DOHH2 (cell line): ENCODE data around the gene METTL14.

Source experiments
- H3F3A ChIP-seq: fragments of 200-600 bp; sonication (generic), shearing (Covaris generic); 2 replicates; pipeline ENCODE4 v1.6.0; 2016; ENCODE audit warnings: antibody characterized with exemption, mild to moderate bottlenecking; ENCODE audit not compliant: control insufficient read depth, insufficient read depth
- H3K27ac ChIP-seq: fragments of 200-600 bp; sonication (generic); 2 replicates; pipeline ENCODE4 v1.5.1; 2014; ENCODE audit warnings: low read depth, mild to moderate bottlenecking, low read length, moderate library complexity
- H3K27me3 ChIP-seq: fragments of 200-600 bp; sonication (generic); 2 replicates; pipeline ENCODE4 v1.6.1; 2014; ENCODE audit warnings: mild to moderate bottlenecking, low read length, mixed read lengths; ENCODE audit not compliant: control insufficient read depth
- H3K36me3 ChIP-seq: fragments of 200-600 bp; sonication (generic); 2 replicates; pipeline ENCODE4 v1.6.1; 2014; ENCODE audit warnings: mild to moderate bottlenecking, low read length, moderate library complexity, mixed read lengths; ENCODE audit not compliant: control insufficient read depth
- H3K4me1 ChIP-seq: fragments of 200-600 bp; sonication (generic); 2 replicates; pipeline ENCODE4 v1.6.1; 2014; ENCODE audit warnings: mild to moderate bottlenecking, low read length, mixed read lengths; ENCODE audit not compliant: control insufficient read depth
- H3K4me2 ChIP-seq: fragments of 200-600 bp; sonication (generic); 2 replicates; pipeline ENCODE4 v1.6.0; 2014; ENCODE audit warnings: mild to moderate bottlenecking, low read length, moderate library complexity
- H3K4me3 ChIP-seq: fragments of 200-600 bp; sonication (generic); 2 replicates; pipeline ENCODE4 v1.5.1; 2014; ENCODE audit warnings: mild to moderate bottlenecking, low read length, mixed read lengths
- H3K79me2 ChIP-seq: fragments of 200-600 bp; sonication (generic); 2 replicates; pipeline ENCODE4 v1.6.1; 2014; ENCODE audit warnings: mild to moderate bottlenecking, low read length, mixed read lengths; ENCODE audit not compliant: control insufficient read depth
- H3K9me2 ChIP-seq: fragments of 200-600 bp; sonication (generic); replicated peaks from 2 replicates; pipeline ENCODE4 v1.6.1; 2014; ENCODE audit warnings: mild to moderate bottlenecking, low read length, mixed read lengths; ENCODE audit not compliant: control insufficient read depth
- H3K9me3 ChIP-seq: fragments of 200-600 bp; sonication (generic); 2 replicates; pipeline ENCODE4 v1.6.1; 2014; ENCODE audit warnings: antibody characterized with exemption, low read length, mixed read lengths; ENCODE audit not compliant: control insufficient read depth, insufficient read depth
- H4K20me1 ChIP-seq: fragments of 200-600 bp; sonication (generic); 2 replicates; pipeline ENCODE4 v1.6.0; 2014; ENCODE audit warnings: low read depth, mild to moderate bottlenecking, antibody characterized with exemption, low read length, moderate library complexity; ENCODE audit not compliant: control insufficient read depth, insufficient read depth
- CTCF ChIP-seq: fragments of 200-600 bp; sonication (generic); IDR thresholded peaks from one replicate; pipeline ENCODE4 v1.5.1; 2014; ENCODE audit warnings: antibody characterized with exemption, mild to moderate bottlenecking, low read depth, low read length; ENCODE audit not compliant: poor library complexity, severe bottlenecking
- EZH2phosphoT487 ChIP-seq: fragments of 200-600 bp; sonication (generic); IDR thresholded peaks from 2 replicates; pipeline ENCODE4 v1.6.1; 2017; ENCODE audit warnings: borderline replicate concordance, mild to moderate bottlenecking, antibody characterized with exemption, low read length, moderate library complexity, mixed read lengths

METTL14 gene

GRCh38 chr4:118754890-118755289, 69.7 kb downstream of the METTL14 start:
- H3K27ac ChIP-seq, result no peak overlapping the region
- no peak overlapping the region for H3K4me3 ChIP-seq
- H3K4me2 ChIP-seq, result no peak overlapping the region
- peaks cover 7% of the 10 kb centered on the region for H3K79me2 ChIP-seq
- peaks cover 60% of the 10 kb centered on the region for H3K4me1 ChIP-seq
- H3K9me3 ChIP-seq, result no peaks in the 10 kb centered on the region
- peaks cover 45% of the 10 kb centered on the region for H3K36me3 ChIP-seq
- TF ChIP-seq EZH2phosphoT487 (no peak), CTCF (no peak)
- H3F3A ChIP-seq, result peaks cover 15% of the 10 kb centered on the region
- H3K27me3 ChIP-seq, result no peaks in the 10 kb centered on the region
- H3K9me2 ChIP-seq, result no peaks in the 10 kb centered on the region
- H4K20me1 ChIP-seq, result no peaks in the 10 kb centered on the region

GRCh38 chr4:118755438-118756226, 70.4 kb downstream of the METTL14 start:
- H3K27me3 ChIP-seq, result no peaks in the 10 kb centered on the region
- H3K4me2 ChIP-seq, result no peak overlapping the region
- no peak overlapping the region for H3K4me3 ChIP-seq
- H3K79me2 ChIP-seq, result peaks cover 7% of the 10 kb centered on the region
- TF ChIP-seq CTCF (no peak), EZH2phosphoT487 (no peak)
- H3K27ac ChIP-seq, result no peak overlapping the region
- H3K9me2 ChIP-seq, result no peaks in the 10 kb centered on the region
- H3F3A ChIP-seq, result peaks cover 19% of the 10 kb centered on the region
- peaks cover 40% of the 10 kb centered on the region for H3K36me3 ChIP-seq
- no peaks in the 10 kb centered on the region for H3K9me3 ChIP-seq
- no peaks in the 10 kb centered on the region for H4K20me1 ChIP-seq
- peaks cover 66% of the 10 kb centered on the region for H3K4me1 ChIP-seq

GRCh38 chr4:118756429-118756828, 71.2 kb downstream of the METTL14 start:
- Histone ChIP-seq H3F3A (peaks cover 20% of the 10 kb centered on the region), H3K27ac (no peak overlapping the region), H3K9me2 (no peaks in the 10 kb centered on the region), H3K4me3 (no peak overlapping the region), H4K20me1 (no peaks in the 10 kb centered on the region), H3K4me1 (peaks cover 74% of the 10 kb centered on the region), H3K36me3 (peaks cover 43% of the 10 kb centered on the region), H3K9me3 (no peaks in the 10 kb centered on the region), H3K27me3 (no peaks in the 10 kb centered on the region), H3K4me2 (no peak overlapping the region), H3K79me2 (peaks cover 12% of the 10 kb centered on the region)
- TF ChIP-seq CTCF, result no peak
- no peak for TF ChIP-seq EZH2phosphoT487
